Measurements from ENCODE around the gene MTUS2.

The MTUS2 gene

DNA sequence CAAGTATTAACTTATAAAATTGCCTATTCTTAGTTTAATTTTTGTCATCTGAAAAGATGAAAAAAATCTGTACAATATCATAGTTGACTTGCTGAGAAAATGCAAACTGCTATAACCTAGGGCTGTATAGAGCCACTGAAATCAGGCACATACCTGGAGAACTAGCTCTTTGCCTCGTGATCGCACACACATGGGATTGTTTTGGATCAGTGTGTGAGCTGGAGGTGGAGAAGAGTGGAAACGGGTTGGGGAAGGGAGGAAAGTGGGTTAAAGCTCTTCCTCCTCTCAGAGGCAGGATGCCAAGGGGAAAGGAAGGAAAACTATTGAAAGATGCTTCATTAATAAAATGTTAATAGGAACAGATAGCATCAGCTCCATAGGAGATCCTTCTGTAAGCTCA lies 2.7 kb downstream of the MTUS2 start:
- Histone ChIP-seq H3K36me3 (no peaks in the 10 kb centered on the region), H3K27ac (no peak overlapping the region), H3K4me1 (ENCODE audit: control insufficient read depth in 1 of 2, insufficient read depth in 1 of 2, low read depth in 1 of 2, low read length in 1 of 2) (peaks cover 0 to 5% of the 10 kb centered on the region in 2 experiments), H3K27me3 (peaks cover 65% of the 10 kb centered on the region), H3K9me3 (no peaks in the 10 kb centered on the region), H3K4me3 (ENCODE audit: low read depth in 1 of 2, low read length in 1 of 2) (no peak overlapping the region)
- TF ChIP-seq, protein P1, sequence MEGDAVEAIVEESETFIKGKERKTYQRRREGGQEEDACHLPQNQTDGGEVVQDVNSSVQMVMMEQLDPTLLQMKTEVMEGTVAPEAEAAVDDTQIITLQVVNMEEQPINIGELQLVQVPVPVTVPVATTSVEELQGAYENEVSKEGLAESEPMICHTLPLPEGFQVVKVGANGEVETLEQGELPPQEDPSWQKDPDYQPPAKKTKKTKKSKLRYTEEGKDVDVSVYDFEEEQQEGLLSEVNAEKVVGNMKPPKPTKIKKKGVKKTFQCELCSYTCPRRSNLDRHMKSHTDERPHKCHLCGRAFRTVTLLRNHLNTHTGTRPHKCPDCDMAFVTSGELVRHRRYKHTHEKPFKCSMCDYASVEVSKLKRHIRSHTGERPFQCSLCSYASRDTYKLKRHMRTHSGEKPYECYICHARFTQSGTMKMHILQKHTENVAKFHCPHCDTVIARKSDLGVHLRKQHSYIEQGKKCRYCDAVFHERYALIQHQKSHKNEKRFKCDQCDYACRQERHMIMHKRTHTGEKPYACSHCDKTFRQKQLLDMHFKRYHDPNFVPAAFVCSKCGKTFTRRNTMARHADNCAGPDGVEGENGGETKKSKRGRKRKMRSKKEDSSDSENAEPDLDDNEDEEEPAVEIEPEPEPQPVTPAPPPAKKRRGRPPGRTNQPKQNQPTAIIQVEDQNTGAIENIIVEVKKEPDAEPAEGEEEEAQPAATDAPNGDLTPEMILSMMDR (IDR thresholded peaks at IDR 0.05), result no peak

DNA sequence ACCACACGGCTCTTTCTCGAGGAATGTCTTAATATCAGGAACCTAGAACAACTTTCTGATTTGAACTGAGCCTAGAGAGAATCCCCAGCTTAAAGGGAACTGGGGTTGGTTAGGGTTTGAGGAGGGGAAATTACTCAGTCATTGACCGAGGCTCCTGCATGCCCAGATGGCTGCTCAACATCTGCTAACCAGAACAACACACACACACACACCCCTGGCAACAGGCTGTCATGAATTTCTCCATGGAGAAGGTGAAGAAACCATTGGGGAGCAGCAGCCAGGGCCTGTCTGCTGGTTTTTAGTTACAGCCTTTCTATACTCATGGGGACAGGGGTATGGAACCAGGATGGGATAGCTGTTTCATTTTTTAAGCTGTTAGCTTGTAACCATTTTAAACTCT lies 5.2 kb downstream of the MTUS2 start:
- TF ChIP-seq, protein P1 (IDR thresholded peaks at IDR 0.05), result no peak
- H3K27ac ChIP-seq, result no peak overlapping the region
- peaks cover 8% of the 10 kb centered on the region for H3K9me3 ChIP-seq
- H3K27me3 ChIP-seq, result peaks cover 39% of the 10 kb centered on the region
- no peak overlapping the region for H3K4me3 ChIP-seq (ENCODE audit: low read depth in 1 of 2, low read length in 1 of 2)
- H3K4me1 ChIP-seq (ENCODE audit: control insufficient read depth in 1 of 2, insufficient read depth in 1 of 2, low read depth in 1 of 2, low read length in 1 of 2), result no peaks in the 10 kb centered on the region
- no peaks in the 10 kb centered on the region for H3K36me3 ChIP-seq

DNA sequence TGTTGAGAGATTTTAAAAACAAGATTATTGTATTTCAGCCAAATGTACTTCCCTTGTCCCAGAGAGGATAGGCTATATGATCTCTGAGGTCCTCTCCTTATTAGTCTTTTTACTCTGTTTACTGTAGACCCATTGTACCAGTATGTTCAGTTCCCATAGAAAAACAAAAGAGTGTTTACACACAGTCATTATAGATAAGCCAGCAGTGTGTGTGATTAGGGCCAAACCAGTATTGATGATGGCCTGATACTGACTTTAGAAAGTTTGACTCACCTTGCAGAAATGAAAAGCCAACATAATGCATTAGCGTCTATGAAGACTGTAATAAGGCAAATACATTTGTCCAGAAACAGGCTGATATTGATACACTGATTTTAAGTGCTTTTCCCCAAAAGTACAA lies 6.2 kb downstream of the MTUS2 start:
- TF ChIP-seq, protein P1 (IDR thresholded peaks at IDR 0.05), result no peak
- peaks cover 8% of the 10 kb centered on the region for H3K9me3 ChIP-seq

DNA sequence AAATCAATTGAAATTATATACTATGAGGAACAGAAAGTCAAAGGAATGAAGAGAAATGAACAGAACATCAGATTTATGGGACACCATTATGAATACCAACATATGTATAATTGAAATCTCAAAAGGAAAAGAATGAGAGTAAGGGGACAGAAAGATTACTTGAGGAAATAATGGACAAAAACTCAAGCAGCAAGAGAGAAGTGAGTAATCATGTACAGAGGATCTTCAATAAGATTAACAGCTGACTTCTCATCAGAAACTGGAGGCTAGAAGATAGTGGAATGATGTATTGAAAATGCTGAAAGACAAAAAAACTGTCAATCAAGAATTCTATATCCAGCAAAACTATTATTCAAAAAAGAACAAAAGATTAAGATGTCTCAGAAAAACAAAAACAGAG lies 10.4 kb downstream of the MTUS2 start:
- H3K4me3 ChIP-seq (ENCODE audit: low read depth in 1 of 2, low read length in 1 of 2), result no peak overlapping the region
- H3K9me3 ChIP-seq, result peaks cover 8% of the 10 kb centered on the region
- no peaks in the 10 kb centered on the region for H3K4me1 ChIP-seq (ENCODE audit: control insufficient read depth in 1 of 2, insufficient read depth in 1 of 2, low read depth in 1 of 2, low read length in 1 of 2)
- H3K27ac ChIP-seq, result no peak overlapping the region
- no peaks in the 10 kb centered on the region for H3K36me3 ChIP-seq
- H3K27me3 ChIP-seq, result no peaks in the 10 kb centered on the region
- TF ChIP-seq, protein P1 (IDR thresholded peaks at IDR 0.05), result no peak

More for the DNA sequence above, 6.2 kb downstream of the MTUS2 start:
- Histone ChIP-seq H3K4me1 (ENCODE audit: control insufficient read depth in 1 of 2, insufficient read depth in 1 of 2, low read depth in 1 of 2, low read length in 1 of 2) (no peaks in the 10 kb centered on the region), H3K27ac (no peak overlapping the region), H3K4me3 (ENCODE audit: low read depth in 1 of 2, low read length in 1 of 2) (no peak overlapping the region), H3K36me3 (no peaks in the 10 kb centered on the region), H3K27me3 (peaks cover 29% of the 10 kb centered on the region)

DNA sequence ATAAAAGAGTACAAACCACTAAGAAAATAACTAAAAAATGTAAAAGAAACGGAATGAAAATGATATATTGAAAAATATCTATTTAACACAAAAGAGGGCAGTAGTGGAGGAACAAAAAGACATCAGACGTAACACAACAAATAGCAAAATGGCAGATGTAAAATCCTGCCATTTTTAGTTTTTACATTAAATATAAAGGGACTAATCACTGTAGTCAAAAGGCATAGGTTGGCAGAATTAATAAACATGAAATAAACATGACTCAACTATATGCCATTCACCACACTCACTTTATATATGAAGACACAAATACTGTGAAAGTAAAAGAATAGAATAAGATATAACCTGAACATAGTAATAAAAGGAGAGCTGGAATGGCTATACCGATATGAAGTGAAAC lies 11.0 kb downstream of the MTUS2 start:
- Histone ChIP-seq H3K27ac (no peak overlapping the region), H3K9me3 (peaks cover 8% of the 10 kb centered on the region), H3K4me3 (ENCODE audit: low read depth in 1 of 2, low read length in 1 of 2) (no peak overlapping the region), H3K36me3 (no peaks in the 10 kb centered on the region), H3K4me1 (ENCODE audit: control insufficient read depth in 1 of 2, insufficient read depth in 1 of 2, low read depth in 1 of 2, low read length in 1 of 2) (no peaks in the 10 kb centered on the region), H3K27me3 (no peaks in the 10 kb centered on the region)
- TF ChIP-seq, protein P1 (IDR thresholded peaks at IDR 0.05), result no peak

DNA sequence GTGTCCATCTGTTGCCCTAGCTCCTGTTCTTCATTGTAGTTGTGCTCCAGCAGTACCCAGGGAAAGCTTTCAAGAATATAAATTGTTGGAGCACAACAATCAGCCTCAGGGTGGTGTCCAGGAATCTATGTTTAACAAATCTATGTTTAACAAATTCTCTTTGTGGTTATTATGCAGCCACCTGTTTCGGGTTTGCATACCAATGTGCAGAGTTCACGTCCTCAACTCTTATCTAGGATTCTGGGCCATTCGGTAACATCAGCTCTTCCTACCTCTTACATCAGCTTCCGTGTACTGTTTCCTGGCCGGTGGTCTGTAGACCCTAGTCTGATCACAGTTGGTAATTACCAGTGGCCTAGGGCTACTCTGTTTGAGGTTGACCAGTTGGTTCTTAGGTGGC lies 17.0 kb downstream of the MTUS2 start:
- Histone ChIP-seq H3K27me3 (no peaks in the 10 kb centered on the region), H3K36me3 (no peaks in the 10 kb centered on the region), H3K27ac (no peak overlapping the region), H3K4me1 (ENCODE audit: control insufficient read depth in 1 of 2, insufficient read depth in 1 of 2, low read depth in 1 of 2, low read length in 1 of 2) (no peaks in the 10 kb centered on the region), H3K4me3 (ENCODE audit: low read depth in 1 of 2, low read length in 1 of 2) (no peak overlapping the region), H3K9me3 (no peaks in the 10 kb centered on the region)
- TF ChIP-seq, protein P1 (IDR thresholded peaks at IDR 0.05), result no peak
